Ovary (tissue), 3 donors: Measurements from ENCODE around the gene GLYR1.

Source experiments
- EP300 ChIP-seq: sonication (generic); formaldehyde crosslinking; IDR thresholded peaks from one replicate; pipeline ENCODE4 v1.6.1; 2017; ENCODE audit warnings: antibody characterized with exemption
- TF ChIP-seq, protein P1 (sequence below), 3 donors: fragments of 450-650 bp in 2 of 3; fragments of 200-600 bp in 1 of 3; IDR thresholded peaks; one replicate each; pipeline versions ENCODE4 v1.5.1 to v1.8.0; 2016 to 2022; ENCODE audit warnings: antibody characterized with exemption in 3 of 3, mild to moderate bottlenecking in 1 of 3
- donor health status: DM: no; HTN: no; CAD: no.

GRCh38 chr16:4805231-4805630 is 41.9 kb downstream of the GLYR1 start:
- TF ChIP-seq, protein P1, sequence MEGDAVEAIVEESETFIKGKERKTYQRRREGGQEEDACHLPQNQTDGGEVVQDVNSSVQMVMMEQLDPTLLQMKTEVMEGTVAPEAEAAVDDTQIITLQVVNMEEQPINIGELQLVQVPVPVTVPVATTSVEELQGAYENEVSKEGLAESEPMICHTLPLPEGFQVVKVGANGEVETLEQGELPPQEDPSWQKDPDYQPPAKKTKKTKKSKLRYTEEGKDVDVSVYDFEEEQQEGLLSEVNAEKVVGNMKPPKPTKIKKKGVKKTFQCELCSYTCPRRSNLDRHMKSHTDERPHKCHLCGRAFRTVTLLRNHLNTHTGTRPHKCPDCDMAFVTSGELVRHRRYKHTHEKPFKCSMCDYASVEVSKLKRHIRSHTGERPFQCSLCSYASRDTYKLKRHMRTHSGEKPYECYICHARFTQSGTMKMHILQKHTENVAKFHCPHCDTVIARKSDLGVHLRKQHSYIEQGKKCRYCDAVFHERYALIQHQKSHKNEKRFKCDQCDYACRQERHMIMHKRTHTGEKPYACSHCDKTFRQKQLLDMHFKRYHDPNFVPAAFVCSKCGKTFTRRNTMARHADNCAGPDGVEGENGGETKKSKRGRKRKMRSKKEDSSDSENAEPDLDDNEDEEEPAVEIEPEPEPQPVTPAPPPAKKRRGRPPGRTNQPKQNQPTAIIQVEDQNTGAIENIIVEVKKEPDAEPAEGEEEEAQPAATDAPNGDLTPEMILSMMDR (IDR thresholded peaks at IDR 0.05): no peak
- TF ChIP-seq EP300: no peak
